B cell (primary cell): Measurements from ENCODE around the gene FOXI1.

ENCODE experiments used
- CTCF ChIP-seq: fragments of 200-600 bp; IDR thresholded peaks from one replicate; pipeline ENCODE4 v1.8.0; 2022; ENCODE audit warnings: antibody characterized with exemption, mild to moderate bottlenecking
- EZH2 ChIP-seq: IDR thresholded peaks from 2 replicates; pipeline ENCODE4 v1.6.1; 2012; ENCODE audit warnings: borderline replicate concordance, low read depth, mild to moderate bottlenecking, moderate library complexity, low read length; ENCODE audit not compliant: insufficient read depth, poor library complexity, severe bottlenecking

DNA sequence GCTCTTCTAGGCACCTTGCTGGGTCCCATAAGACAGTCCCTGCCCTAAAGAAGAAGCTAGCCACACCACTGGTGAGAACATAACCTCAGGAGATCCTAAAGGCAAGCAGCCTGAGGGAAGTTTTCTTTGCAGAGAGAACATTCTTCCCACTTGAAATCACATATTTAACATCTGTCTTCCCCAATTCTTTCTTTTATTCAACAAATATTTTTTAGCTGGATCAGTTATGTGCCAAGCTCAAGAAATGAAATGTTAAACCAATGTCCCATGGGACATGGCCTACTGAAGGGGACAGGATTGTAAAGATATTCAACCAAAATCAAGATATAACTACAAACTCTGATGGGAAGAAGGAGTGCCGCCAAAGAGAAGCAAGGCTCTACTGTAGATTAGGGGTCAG, 36.5 kb downstream of the FOXI1 start:
- TF ChIP-seq CTCF, result no peak
- TF ChIP-seq EZH2, result no peak
